Measurements from ENCODE around the gene PPP1R7.

PPP1R7 gene

GRCh38 chr2:241182126-241182525 is 31.9 kb downstream of the PPP1R7 start:
- no peak overlapping the region for H3K4me3 Mint-ChIP-seq
- H3K9me3 Mint-ChIP-seq = no peaks in the 10 kb centered on the region
- H3K4me1 Mint-ChIP-seq (ENCODE audit: low read depth) = no peaks in the 10 kb centered on the region
- peaks cover 80% of the 10 kb centered on the region for H3K36me3 Mint-ChIP-seq (ENCODE audit: low read depth)
- intact Hi-C loops (cut with micrococcal nuclease) = no loop called here
- H3K27ac Mint-ChIP-seq = no peak overlapping the region
- H3K27me3 Mint-ChIP-seq = no peaks in the 10 kb centered on the region

- no peaks in the 10 kb centered on the region for H3K9me3 Mint-ChIP-seq
- H3K4me1 Mint-ChIP-seq (ENCODE audit: low read depth) = no peaks in the 10 kb centered on the region
- intact Hi-C loops (cut with micrococcal nuclease) = no loop called here
- H3K27me3 Mint-ChIP-seq = no peaks in the 10 kb centered on the region
- no peak overlapping the region for H3K27ac Mint-ChIP-seq
- peaks cover 75% of the 10 kb centered on the region for H3K36me3 Mint-ChIP-seq (ENCODE audit: low read depth)
- H3K4me3 Mint-ChIP-seq = no peak overlapping the region
Observed at GRCh38 chr2:241182531-241183133, 32.4 kb downstream of the PPP1R7 start.

GRCh38 chr2:241183221-241183620 is 33.0 kb downstream of the PPP1R7 start:
- H3K4me3 Mint-ChIP-seq = no peak overlapping the region
- peaks cover 69% of the 10 kb centered on the region for H3K36me3 Mint-ChIP-seq (ENCODE audit: low read depth)
- H3K9me3 Mint-ChIP-seq = no peaks in the 10 kb centered on the region
- H3K27ac Mint-ChIP-seq = no peak overlapping the region
- no peaks in the 10 kb centered on the region for H3K27me3 Mint-ChIP-seq
- H3K4me1 Mint-ChIP-seq (ENCODE audit: low read depth) = no peaks in the 10 kb centered on the region
- intact Hi-C loops (cut with micrococcal nuclease) = no loop called here

- H3K27ac Mint-ChIP-seq = no peak overlapping the region
- H3K27me3 Mint-ChIP-seq = no peaks in the 10 kb centered on the region
- no peak overlapping the region for H3K4me3 Mint-ChIP-seq
- peaks cover 52% of the 10 kb centered on the region for H3K36me3 Mint-ChIP-seq (ENCODE audit: low read depth)
- intact Hi-C loops (cut with micrococcal nuclease) = no loop called here
- no peaks in the 10 kb centered on the region for H3K4me1 Mint-ChIP-seq (ENCODE audit: low read depth)
- no peaks in the 10 kb centered on the region for H3K9me3 Mint-ChIP-seq
Observed at GRCh38 chr2:241184901-241185300, 34.6 kb downstream of the PPP1R7 start.

- Mint-ChIP-seq H3K36me3 (ENCODE audit: low read depth) (peaks cover 42% of the 10 kb centered on the region), H3K4me3 (no peak overlapping the region), H3K27ac (no peak overlapping the region), H3K27me3 (no peaks in the 10 kb centered on the region), H3K4me1 (ENCODE audit: low read depth) (no peaks in the 10 kb centered on the region), H3K9me3 (no peaks in the 10 kb centered on the region)
- intact Hi-C loops (cut with micrococcal nuclease) = no loop called here
Observed at GRCh38 chr2:241185961-241186360, 35.7 kb downstream of the PPP1R7 start.

GRCh38 chr2:241187101-241187917 is 37.0 kb downstream of the PPP1R7 start:
- intact Hi-C loops (cut with micrococcal nuclease) = no loop called here
- Mint-ChIP-seq H3K36me3 (ENCODE audit: low read depth) (peaks cover 28% of the 10 kb centered on the region), H3K4me1 (ENCODE audit: low read depth) (no peaks in the 10 kb centered on the region), H3K27ac (no peak overlapping the region), H3K4me3 (no peak overlapping the region), H3K9me3 (no peaks in the 10 kb centered on the region), H3K27me3 (no peaks in the 10 kb centered on the region)

GRCh38 chr2:241187918-241188234 is 37.6 kb downstream of the PPP1R7 start:
- Mint-ChIP-seq H3K4me1 (ENCODE audit: low read depth) (no peaks in the 10 kb centered on the region), H3K27me3 (no peaks in the 10 kb centered on the region), H3K36me3 (ENCODE audit: low read depth) (peaks cover 22% of the 10 kb centered on the region), H3K9me3 (no peaks in the 10 kb centered on the region), H3K4me3 (no peak overlapping the region), H3K27ac (no peak overlapping the region)
- intact Hi-C loops (cut with micrococcal nuclease) = no loop called here

GRCh38 chr2:241188361-241189092 is 38.3 kb downstream of the PPP1R7 start, which contains the start of gene ANO7:
ANO7 (plus strand) TSS chr2:241188677; CDS start chr2:241190064, 1,387 bp downstream.
- H3K4me3 Mint-ChIP-seq = no peak within 1 kb of the TSS
- H3K36me3 Mint-ChIP-seq (ENCODE audit: low read depth) = peaks cover 16% of the 10 kb centered on the region
- H3K27ac Mint-ChIP-seq = no peak within 1 kb of the TSS
- no peaks in the 10 kb centered on the region for H3K9me3 Mint-ChIP-seq
- no peaks in the 10 kb centered on the region for H3K27me3 Mint-ChIP-seq
- intact Hi-C loops (cut with micrococcal nuclease) = no loop called here
- no peaks in the 10 kb centered on the region for H3K4me1 Mint-ChIP-seq (ENCODE audit: low read depth)

GRCh38 chr2:241189093-241189855 is 39.0 kb downstream of the PPP1R7 start:
- Mint-ChIP-seq H3K27me3 (no peaks in the 10 kb centered on the region), H3K9me3 (no peaks in the 10 kb centered on the region), H3K27ac (no peak overlapping the region), H3K36me3 (ENCODE audit: low read depth) (peaks cover 8% of the 10 kb centered on the region), H3K4me3 (no peak overlapping the region), H3K4me1 (ENCODE audit: low read depth) (no peaks in the 10 kb centered on the region)
- intact Hi-C loops (cut with micrococcal nuclease) = no loop called here

- Mint-ChIP-seq H3K4me3 (no peak overlapping the region), H3K9me3 (no peaks in the 10 kb centered on the region), H3K27ac (no peak overlapping the region), H3K36me3 (ENCODE audit: low read depth) (peaks cover 3% of the 10 kb centered on the region), H3K27me3 (no peaks in the 10 kb centered on the region), H3K4me1 (ENCODE audit: low read depth) (no peaks in the 10 kb centered on the region)
- intact Hi-C loops (cut with micrococcal nuclease) = no loop called here
Observed at GRCh38 chr2:241189856-241190201, 39.6 kb downstream of the PPP1R7 start.

- no peaks in the 10 kb centered on the region for H3K27me3 Mint-ChIP-seq
- no peaks in the 10 kb centered on the region for H3K9me3 Mint-ChIP-seq
- H3K4me3 Mint-ChIP-seq = no peak overlapping the region
- no peak overlapping the region for H3K27ac Mint-ChIP-seq
- H3K4me1 Mint-ChIP-seq (ENCODE audit: low read depth) = no peaks in the 10 kb centered on the region
- no peaks in the 10 kb centered on the region for H3K36me3 Mint-ChIP-seq (ENCODE audit: low read depth)
- intact Hi-C loops (cut with micrococcal nuclease) = no loop called here
Observed at GRCh38 chr2:241190291-241190981, 40.2 kb downstream of the PPP1R7 start.

- Mint-ChIP-seq H3K27ac (no peak overlapping the region), H3K4me3 (no peak overlapping the region), H3K36me3 (ENCODE audit: low read depth) (no peaks in the 10 kb centered on the region), H3K9me3 (no peaks in the 10 kb centered on the region), H3K4me1 (ENCODE audit: low read depth) (no peaks in the 10 kb centered on the region), H3K27me3 (no peaks in the 10 kb centered on the region)
- intact Hi-C loops (cut with micrococcal nuclease) = no loop called here
Observed at GRCh38 chr2:241191081-241191480, 40.8 kb downstream of the PPP1R7 start.

GRCh38 chr2:241193271-241193670 is 43.0 kb downstream of the PPP1R7 start:
- H3K9me3 Mint-ChIP-seq = no peaks in the 10 kb centered on the region
- H3K27ac Mint-ChIP-seq = no peak overlapping the region
- intact Hi-C loops (cut with micrococcal nuclease) = no loop called here
- H3K4me1 Mint-ChIP-seq (ENCODE audit: low read depth) = no peaks in the 10 kb centered on the region
- no peak overlapping the region for H3K4me3 Mint-ChIP-seq
- H3K36me3 Mint-ChIP-seq (ENCODE audit: low read depth) = no peaks in the 10 kb centered on the region
- H3K27me3 Mint-ChIP-seq = no peaks in the 10 kb centered on the region
